ENCODE measurements around the gene PYGB. TPM values are rescaled to one million over a fixed set of nuclear protein-coding genes. Genes with fewer than 3 reads are reported as not detected.

The PYGB gene
- total RNA-seq, 2 donors from 2014 or later = 211 to 295 TPM

GRCh38 chr20:25270829-25271251, 23.0 kb downstream of the PYGB start:
- Histone ChIP-seq H3K4me3 (no peak overlapping the region), H3K27me3 (no peaks in the 10 kb centered on the region), H3K4me1 (no peaks in the 10 kb centered on the region), H3K36me3 (peaks cover 20% of the 10 kb centered on the region), H3K9ac (ENCODE audit: low read depth in 2 of 2, low read length in 2 of 2) (no peak overlapping the region), H3K27ac (no peak overlapping the region), H3K9me3 (no peaks in the 10 kb centered on the region)
- TF ChIP-seq CTCF (IDR thresholded peaks at IDR 0.05) = no peak
- peak; percentile 15 for DNase-seq
- intact Hi-C loops (cut with DNase I) = loop anchor here (10.0 kb wide), 1 partner anchor 276 kb away; the partner anchor contains the start of gene APMAP

- H3K9me3 ChIP-seq = no peaks in the 10 kb centered on the region
- TF ChIP-seq CTCF (IDR thresholded peaks at IDR 0.05) = no peak
- peaks cover 23% of the 10 kb centered on the region for H3K36me3 ChIP-seq
- no peaks in the 10 kb centered on the region for H3K27me3 ChIP-seq
- no peak overlapping the region for H3K4me3 ChIP-seq
- DNase-seq = no peak
- intact Hi-C loops (cut with DNase I) = loop anchor here (10.0 kb wide), 1 partner anchor 277 kb away; the partner anchor contains the start of gene APMAP
- H3K4me1 ChIP-seq = no peaks in the 10 kb centered on the region
- no peak overlapping the region for H3K9ac ChIP-seq (ENCODE audit: low read depth in 2 of 2, low read length in 2 of 2)
- H3K27ac ChIP-seq = no peak overlapping the region
These were observed 23.8 kb downstream of the PYGB start for GRCh38 chr20:25271486-25272222.

- no peak overlapping the region for H3K27ac ChIP-seq
- no peaks in the 10 kb centered on the region for H3K9me3 ChIP-seq
- H3K36me3 ChIP-seq = peaks cover 27% of the 10 kb centered on the region
- intact Hi-C loops (cut with DNase I) = loop anchor here (10.0 kb wide), 1 partner anchor 278 kb away; the partner anchor contains the start of gene APMAP
- no peak overlapping the region for H3K4me3 ChIP-seq
- no peak for TF ChIP-seq CTCF (IDR thresholded peaks at IDR 0.05)
- no peak overlapping the region for H3K9ac ChIP-seq (ENCODE audit: low read depth in 2 of 2, low read length in 2 of 2)
- no peak for DNase-seq
- H3K4me1 ChIP-seq = no peaks in the 10 kb centered on the region
- no peaks in the 10 kb centered on the region for H3K27me3 ChIP-seq
These were observed 24.5 kb downstream of the PYGB start for GRCh38 chr20:25272223-25273000.

- Histone ChIP-seq H3K4me3 (no peak overlapping the region), H3K9ac (ENCODE audit: low read depth in 2 of 2, low read length in 2 of 2) (no peak overlapping the region), H3K36me3 (peaks cover 30% of the 10 kb centered on the region), H3K27ac (no peak overlapping the region), H3K27me3 (no peaks in the 10 kb centered on the region), H3K9me3 (no peaks in the 10 kb centered on the region), H3K4me1 (no peaks in the 10 kb centered on the region)
- intact Hi-C loops (cut with DNase I) = loop anchor here (10.0 kb wide), 1 partner anchor 278 kb away; the partner anchor contains the start of gene APMAP
- no peak for DNase-seq
- TF ChIP-seq CTCF (IDR thresholded peaks at IDR 0.05) = no peak
These were observed 25.2 kb downstream of the PYGB start for GRCh38 chr20:25273046-25273445.

- H3K4me1 ChIP-seq = no peaks in the 10 kb centered on the region
- H3K36me3 ChIP-seq = peaks cover 30% of the 10 kb centered on the region
- H3K9me3 ChIP-seq = no peaks in the 10 kb centered on the region
- H3K9ac ChIP-seq (ENCODE audit: low read depth in 2 of 2, low read length in 2 of 2) = no peak overlapping the region
- H3K4me3 ChIP-seq = no peak overlapping the region
- no peaks in the 10 kb centered on the region for H3K27me3 ChIP-seq
- H3K27ac ChIP-seq = no peak overlapping the region
- intact Hi-C loops (cut with DNase I) = loop anchor here (10.0 kb wide), 1 partner anchor 279 kb away; the partner anchor contains the start of gene APMAP
- no peak for TF ChIP-seq CTCF (IDR thresholded peaks at IDR 0.05)
- no peak for DNase-seq
These were observed 25.9 kb downstream of the PYGB start for GRCh38 chr20:25273541-25274358.
